Karpas-422 (cell line): ENCODE results near the gene ADARB2. TPM values are rescaled to one million over a fixed set of nuclear protein-coding genes. Genes with fewer than 3 reads are reported as not detected.

Experiments
- DNase-seq: peaks from one replicate; pipeline ENCODE4 v3.0.0-alpha.2; 2015
- H2AFZ ChIP-seq: fragments of 200-600 bp; sonication (generic); 2 replicates; pipeline ENCODE4 v1.6.1; 2014; ENCODE audit warnings: antibody characterized with exemption, low read length, mixed read lengths
- H3K27ac ChIP-seq: fragments of 200-600 bp; sonication (generic); 2 replicates; pipeline ENCODE4 v1.5.1; 2014; ENCODE audit warnings: mild to moderate bottlenecking, low read length, moderate library complexity
- H3K27me3 ChIP-seq: fragments of 200-600 bp; sonication (generic); 2 replicates; pipeline ENCODE4 v1.6.1; 2014; ENCODE audit warnings: low read length, mixed read lengths
- H3K36me3 ChIP-seq: fragments of 200-600 bp; sonication (generic); 2 replicates; pipeline ENCODE4 v1.6.1; 2014; ENCODE audit warnings: low read length, mixed read lengths; ENCODE audit not compliant: insufficient read depth
- H3K4me1 ChIP-seq: fragments of 200-600 bp; sonication (generic); 2 replicates; pipeline ENCODE4 v1.6.1; 2014; ENCODE audit warnings: mild to moderate bottlenecking, low read length, mixed read lengths
- H3K4me2 ChIP-seq: fragments of 200-600 bp; sonication (generic); 2 replicates; pipeline ENCODE4 v1.6.1; 2014; ENCODE audit warnings: low read length, low read depth, mild to moderate bottlenecking; ENCODE audit not compliant: poor library complexity, severe bottlenecking
- H3K4me3 ChIP-seq: fragments of 200-600 bp; sonication (generic); 2 replicates; pipeline ENCODE4 v1.5.1; 2014; ENCODE audit warnings: mild to moderate bottlenecking, antibody characterized with exemption, low read length, mixed read lengths
- H3K79me2 ChIP-seq: fragments of 200-600 bp; sonication (generic); 2 replicates; pipeline ENCODE4 v1.6.1; 2014; ENCODE audit warnings: mild to moderate bottlenecking, low read length, mixed read lengths
- H3K9ac ChIP-seq: fragments of 200-600 bp; sonication (generic); 2 replicates; pipeline ENCODE4 v1.6.0; 2014; ENCODE audit warnings: low read length
- H3K9me2 ChIP-seq: fragments of 200-600 bp; sonication (generic), shearing (Covaris generic); replicated peaks from 2 replicates; pipeline ENCODE4 v1.6.0; 2014; ENCODE audit warnings: mild to moderate bottlenecking, low read length, moderate library complexity; ENCODE audit not compliant: insufficient read depth
- H3K9me3 ChIP-seq: fragments of 300-700, 200-600 bp; sonication (generic); 2 replicates; pipeline ENCODE4 v1.6.1; 2014; ENCODE audit warnings: low read length, mixed read lengths
- H4K20me1 ChIP-seq: fragments of 200-600 bp; sonication (generic); 2 replicates; pipeline ENCODE4 v1.6.1; 2014; ENCODE audit warnings: mild to moderate bottlenecking, antibody characterized with exemption, low read length, low read depth; ENCODE audit not compliant: insufficient read depth
- total RNA-seq: library from RNA; depleted of rRNA; stranded (reverse); fragments of >200 nt; shearing (Covaris generic); gene quantifications from 2 replicates; pipeline ENCODE4 v1.2.3, GENCODE V29; 2014; ENCODE audit warnings: low replicate concordance

Gene ADARB2
- total RNA-seq, 1 experiment from 2014 or later: not detected

- Histone ChIP-seq H4K20me1 (no peaks in the 10 kb centered on the region), H3K4me3 (no peak overlapping the region), H3K9ac (no peak overlapping the region), H3K4me2 (no peak overlapping the region), H2AFZ (no peak overlapping the region), H3K9me2 (no peaks in the 10 kb centered on the region), H3K9me3 (no peaks in the 10 kb centered on the region), H3K27ac (no peak overlapping the region), H3K27me3 (no peaks in the 10 kb centered on the region), H3K79me2 (no peaks in the 10 kb centered on the region), H3K36me3 (no peaks in the 10 kb centered on the region), H3K4me1 (peaks cover 12% of the 10 kb centered on the region)
- no peak for DNase-seq
Measured at GRCh38 chr10:1679821-1680650, 57.3 kb downstream of the ADARB2 start.

- H3K27me3 ChIP-seq: no peaks in the 10 kb centered on the region
- no peaks in the 10 kb centered on the region for H3K79me2 ChIP-seq
- peak overlapping the region; percentile 30; the same call in 1 of the 2 replicates for H3K4me3 ChIP-seq
- no peaks in the 10 kb centered on the region for H3K9me3 ChIP-seq
- peak overlapping the region; percentile 48 for H3K4me2 ChIP-seq
- no peaks in the 10 kb centered on the region for H3K36me3 ChIP-seq
- DNase-seq: no peak
- no peak overlapping the region for H3K9ac ChIP-seq
- no peak overlapping the region for H3K27ac ChIP-seq
- H4K20me1 ChIP-seq: no peaks in the 10 kb centered on the region
- no peaks in the 10 kb centered on the region for H3K9me2 ChIP-seq
- no peak overlapping the region for H2AFZ ChIP-seq
- peaks cover 12% of the 10 kb centered on the region for H3K4me1 ChIP-seq
Measured at GRCh38 chr10:1678084-1678483, 59.2 kb downstream of the ADARB2 start.

GRCh38 chr10:1677307-1677939 is 59.9 kb downstream of the ADARB2 start:
- Histone ChIP-seq H4K20me1 (no peaks in the 10 kb centered on the region), H3K9me2 (no peaks in the 10 kb centered on the region), H3K9ac (no peak overlapping the region), H3K4me1 (peaks cover 12% of the 10 kb centered on the region), H2AFZ (no peak overlapping the region), H3K27me3 (no peaks in the 10 kb centered on the region), H3K4me3 (peak overlapping the region; percentile 30; the same call in 1 of the 2 replicates), H3K27ac (no peak overlapping the region), H3K9me3 (no peaks in the 10 kb centered on the region), H3K36me3 (no peaks in the 10 kb centered on the region), H3K4me2 (peak overlapping the region; percentile 48), H3K79me2 (no peaks in the 10 kb centered on the region)
- peak; percentile 44 for DNase-seq

- Histone ChIP-seq H3K9me2 (no peaks in the 10 kb centered on the region), H3K4me2 (no peak overlapping the region), H3K9me3 (no peaks in the 10 kb centered on the region), H3K27me3 (no peaks in the 10 kb centered on the region), H3K9ac (no peak overlapping the region), H3K4me1 (peaks cover 12% of the 10 kb centered on the region), H3K79me2 (no peaks in the 10 kb centered on the region), H3K4me3 (no peak overlapping the region), H3K36me3 (no peaks in the 10 kb centered on the region), H3K27ac (no peak overlapping the region), H2AFZ (no peak overlapping the region), H4K20me1 (no peaks in the 10 kb centered on the region)
- DNase-seq: no peak
Measured at GRCh38 chr10:1674501-1674900, 62.8 kb downstream of the ADARB2 start.

GRCh38 chr10:1673568-1674345 is 63.6 kb downstream of the ADARB2 start:
- H3K9me2 ChIP-seq: no peaks in the 10 kb centered on the region
- no peaks in the 10 kb centered on the region for H3K9me3 ChIP-seq
- H3K27ac ChIP-seq: no peak overlapping the region
- DNase-seq: no peak
- H2AFZ ChIP-seq: no peak overlapping the region
- H3K9ac ChIP-seq: no peak overlapping the region
- peaks cover 16% of the 10 kb centered on the region for H3K4me1 ChIP-seq
- no peak overlapping the region for H3K4me3 ChIP-seq
- H3K27me3 ChIP-seq: no peaks in the 10 kb centered on the region
- H4K20me1 ChIP-seq: no peaks in the 10 kb centered on the region
- H3K79me2 ChIP-seq: no peaks in the 10 kb centered on the region
- H3K4me2 ChIP-seq: no peak overlapping the region
- no peaks in the 10 kb centered on the region for H3K36me3 ChIP-seq

- Histone ChIP-seq H3K36me3 (no peaks in the 10 kb centered on the region), H4K20me1 (no peaks in the 10 kb centered on the region), H3K9ac (no peak overlapping the region), H3K27ac (no peak overlapping the region), H3K4me2 (no peak overlapping the region), H3K79me2 (no peaks in the 10 kb centered on the region), H3K27me3 (no peaks in the 10 kb centered on the region), H3K4me3 (no peak overlapping the region), H3K9me2 (no peaks in the 10 kb centered on the region), H3K4me1 (peaks cover 16% of the 10 kb centered on the region), H2AFZ (no peak overlapping the region), H3K9me3 (no peaks in the 10 kb centered on the region)
- DNase-seq: no peak
Measured at GRCh38 chr10:1672001-1672781, 65.1 kb downstream of the ADARB2 start.

GRCh38 chr10:1671366-1672000 is 65.8 kb downstream of the ADARB2 start:
- H3K4me3 ChIP-seq: no peak overlapping the region
- H3K4me2 ChIP-seq: no peak overlapping the region
- no peaks in the 10 kb centered on the region for H3K36me3 ChIP-seq
- no peaks in the 10 kb centered on the region for H3K9me2 ChIP-seq
- peaks cover 13% of the 10 kb centered on the region for H3K4me1 ChIP-seq
- no peak overlapping the region for H2AFZ ChIP-seq
- H4K20me1 ChIP-seq: no peaks in the 10 kb centered on the region
- no peaks in the 10 kb centered on the region for H3K27me3 ChIP-seq
- H3K9me3 ChIP-seq: no peaks in the 10 kb centered on the region
- H3K27ac ChIP-seq: no peak overlapping the region
- no peak for DNase-seq
- H3K79me2 ChIP-seq: no peaks in the 10 kb centered on the region
- H3K9ac ChIP-seq: no peak overlapping the region
